ENCODE measurements around the gene NME4. TPM values are rescaled to one million over a fixed set of nuclear protein-coding genes. Genes with fewer than 3 reads are reported as not detected.

The NME4 gene
- total RNA-seq, 4 donors from 2014 or later, result 31.7 to 65.0 (median 59.7) TPM

DNA sequence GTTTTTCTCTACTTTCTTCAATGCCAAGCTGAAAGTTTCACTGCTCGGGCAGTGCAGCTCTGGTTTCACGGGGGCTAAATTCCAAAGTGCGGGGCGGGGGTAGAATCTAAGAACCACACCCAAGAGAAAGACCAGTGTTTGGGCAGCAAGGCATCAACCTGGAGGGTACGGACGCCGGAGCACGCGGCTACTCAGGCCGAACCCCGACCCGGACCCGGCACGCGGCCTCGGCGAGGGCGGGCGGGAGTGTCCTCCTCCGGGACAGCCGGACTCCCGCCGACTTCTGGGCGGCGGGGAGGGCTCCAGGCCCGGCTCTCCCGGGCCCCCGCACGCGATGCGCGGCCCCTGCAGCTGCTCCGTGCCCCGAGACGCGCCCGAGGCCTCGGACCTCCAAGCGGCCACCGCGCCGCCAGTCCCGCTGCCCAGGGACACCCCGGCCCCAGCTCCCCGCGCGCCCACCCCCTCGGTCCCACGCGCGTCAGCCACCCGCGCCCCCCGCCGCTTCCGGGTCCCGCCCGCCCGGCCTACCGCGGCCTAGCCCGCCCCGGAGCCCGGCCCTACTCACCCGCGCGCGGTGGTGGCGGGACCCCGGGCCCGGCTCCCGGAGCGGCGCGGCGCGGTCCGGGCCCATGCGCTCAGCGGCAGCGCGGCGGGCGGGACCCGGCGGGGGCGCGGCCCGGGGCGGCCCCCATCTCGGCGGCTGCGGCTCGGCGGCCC lies 45.0 kb upstream of the NME4 start:
- 4 to 10% methylated on average over 4 to 5 of the region's 95 CpGs for WGBS, 2 donors
- intact Hi-C loops (cut with DNase I), result loop anchor here (5.0 kb wide), 1 partner anchor 120 kb away; the partner anchor contains the start of gene FAM234A
- H3K4me1 ChIP-seq, result peaks cover 20 to 28% of the 10 kb centered on the region in 2 donors
- no peak overlapping the region for H3K27ac ChIP-seq
- peak; percentile 16 to 42 for DNase-seq
- no peaks in the 10 kb centered on the region for H3K27me3 ChIP-seq
- H3K36me3 ChIP-seq, result no peaks in the 10 kb centered on the region
- H3K9me3 ChIP-seq, result no peaks in the 10 kb centered on the region
- TF ChIP-seq, protein P1, sequence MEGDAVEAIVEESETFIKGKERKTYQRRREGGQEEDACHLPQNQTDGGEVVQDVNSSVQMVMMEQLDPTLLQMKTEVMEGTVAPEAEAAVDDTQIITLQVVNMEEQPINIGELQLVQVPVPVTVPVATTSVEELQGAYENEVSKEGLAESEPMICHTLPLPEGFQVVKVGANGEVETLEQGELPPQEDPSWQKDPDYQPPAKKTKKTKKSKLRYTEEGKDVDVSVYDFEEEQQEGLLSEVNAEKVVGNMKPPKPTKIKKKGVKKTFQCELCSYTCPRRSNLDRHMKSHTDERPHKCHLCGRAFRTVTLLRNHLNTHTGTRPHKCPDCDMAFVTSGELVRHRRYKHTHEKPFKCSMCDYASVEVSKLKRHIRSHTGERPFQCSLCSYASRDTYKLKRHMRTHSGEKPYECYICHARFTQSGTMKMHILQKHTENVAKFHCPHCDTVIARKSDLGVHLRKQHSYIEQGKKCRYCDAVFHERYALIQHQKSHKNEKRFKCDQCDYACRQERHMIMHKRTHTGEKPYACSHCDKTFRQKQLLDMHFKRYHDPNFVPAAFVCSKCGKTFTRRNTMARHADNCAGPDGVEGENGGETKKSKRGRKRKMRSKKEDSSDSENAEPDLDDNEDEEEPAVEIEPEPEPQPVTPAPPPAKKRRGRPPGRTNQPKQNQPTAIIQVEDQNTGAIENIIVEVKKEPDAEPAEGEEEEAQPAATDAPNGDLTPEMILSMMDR (IDR thresholded peaks at IDR 0.05), result no peak
- H3K4me3 ChIP-seq (replicated peaks in 1 of 3), result peak overlapping the region in 2 of 3 donors; percentile 33 to 47

DNA sequence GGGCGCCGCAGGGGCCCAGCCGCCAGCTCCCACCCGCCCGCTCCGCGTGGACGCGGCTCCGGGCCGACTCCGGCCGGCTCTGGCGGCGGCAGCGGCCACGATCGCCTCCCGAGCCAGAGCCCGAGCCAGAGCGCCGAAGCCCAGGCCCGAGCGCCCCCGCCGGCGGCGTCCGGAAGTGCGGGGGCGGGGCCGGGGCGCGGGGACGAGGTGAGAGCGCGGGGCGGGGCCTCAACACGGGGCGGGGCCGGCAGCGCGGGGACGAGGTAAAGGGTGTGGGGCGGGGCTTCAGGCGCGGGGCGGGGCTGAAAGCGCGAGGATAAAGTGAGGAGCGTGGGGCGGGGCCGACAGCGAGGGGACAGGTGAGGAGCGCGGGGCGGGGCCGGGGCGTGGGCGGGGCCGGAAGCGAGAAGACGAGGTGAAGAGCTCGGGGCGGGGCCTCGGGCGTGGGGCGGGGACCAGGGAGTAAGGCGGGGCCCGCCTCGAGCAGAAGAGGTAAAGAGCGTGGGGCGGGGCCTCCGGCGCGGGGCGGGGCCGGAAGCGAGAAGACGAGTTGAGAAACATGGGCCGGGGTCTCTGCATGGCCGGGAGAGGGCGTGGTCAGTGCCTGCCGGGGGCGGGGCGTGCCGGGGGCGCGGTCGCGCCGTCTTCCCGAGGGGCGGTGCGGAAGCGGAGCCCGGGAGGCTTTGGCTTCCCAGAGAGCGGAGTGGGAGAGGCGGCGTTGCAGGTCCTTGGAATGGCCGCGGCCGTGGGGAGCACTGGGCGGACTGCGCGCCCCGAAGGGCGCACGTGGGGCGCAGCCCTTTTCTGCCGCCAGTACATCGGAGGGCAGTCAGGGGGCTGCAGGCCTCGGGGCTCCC lies 44.2 kb upstream of the NME4 start, which contains the start of gene AXIN1:
TSS of gene AXIN1 (minus strand) at position 177 of the 857 bp plus-strand sequence. CDS start 5,698 bp downstream, outside the sequence.
- peak within 1 kb of the TSS in 2 of 3 donors; percentile 33 to 47 for H3K4me3 ChIP-seq (replicated peaks in 1 of 3)
- intact Hi-C loops (cut with DNase I), result loop anchor here (5.0 kb wide), 1 partner anchor 120 kb away; the partner anchor contains the start of gene FAM234A
- no peaks in the 10 kb centered on the region for H3K36me3 ChIP-seq
- H3K4me1 ChIP-seq, result peaks cover 20 to 28% of the 10 kb centered on the region in 2 donors
- peak; percentile 26 to 66 for TF ChIP-seq POLR2A (IDR thresholded peaks at IDR 0.05)
- TF ChIP-seq, protein P1 (IDR thresholded peaks at IDR 0.05), result peak in 4 of 6 experiments; percentile 31 to 83 (median 52)
- H3K9me3 ChIP-seq, result no peaks in the 10 kb centered on the region
- peak; percentile 100 for DNase-seq
- H3K27ac ChIP-seq, result peak within 1 kb of the TSS in 2 of 3 donors; percentile 33 to 44
- WGBS, 2 donors, result 1 to 3% methylated on average over 15 to 38 of the region's 113 CpGs
- no peaks in the 10 kb centered on the region for H3K27me3 ChIP-seq

DNA sequence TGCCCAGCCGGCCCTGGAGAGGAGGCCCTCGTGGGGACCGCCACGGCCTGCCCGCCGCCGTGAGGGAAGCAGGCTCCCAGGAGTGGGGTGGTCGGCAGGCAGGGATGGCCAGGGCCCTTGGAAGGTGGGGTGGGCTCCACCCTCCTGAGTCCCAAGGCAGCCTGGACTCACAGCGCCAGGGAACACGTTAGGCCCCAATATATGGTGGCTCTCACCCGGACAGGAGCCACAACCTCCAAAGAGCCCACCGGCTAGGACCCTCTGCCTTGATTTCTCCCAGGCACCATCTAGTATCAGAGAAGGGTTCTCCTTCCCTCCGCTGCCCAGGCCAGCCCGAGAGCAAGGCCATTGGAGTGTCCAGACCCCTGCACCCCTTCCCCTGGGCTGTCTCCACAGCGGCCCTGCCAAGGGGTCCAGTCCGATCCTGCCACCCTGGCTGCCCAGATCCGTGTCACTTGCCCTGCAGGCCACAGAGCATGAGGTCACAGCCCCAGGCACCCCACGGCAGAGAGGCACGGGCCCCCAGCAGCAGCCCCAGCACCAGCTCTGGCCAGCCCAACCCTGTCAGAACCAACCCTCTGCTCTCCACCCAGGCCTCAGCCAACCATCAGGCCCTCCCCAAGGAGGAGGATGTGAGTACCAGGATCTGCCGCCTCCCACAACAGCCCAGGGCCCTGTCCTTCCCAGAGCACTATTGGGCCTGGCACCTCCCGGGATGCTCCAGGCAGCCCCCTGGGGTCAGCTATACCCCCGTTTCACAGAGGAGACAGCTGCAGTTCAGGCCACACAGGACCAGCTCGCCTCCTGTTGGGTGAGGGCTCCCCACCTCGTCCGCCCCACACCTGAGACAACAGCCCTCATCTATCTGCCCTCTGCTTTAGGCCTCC lies 43.4 kb upstream of the NME4 start:
- TF ChIP-seq POLR2A (IDR thresholded peaks at IDR 0.05), result no peak
- TF ChIP-seq, protein P1 (IDR thresholded peaks at IDR 0.05), result no peak
- peaks cover 18 to 25% of the 10 kb centered on the region in 2 donors for H3K4me1 ChIP-seq
- H3K27me3 ChIP-seq, result no peaks in the 10 kb centered on the region
- no peaks in the 10 kb centered on the region for H3K9me3 ChIP-seq
- peak overlapping the region in 2 of 3 donors; percentile 33 to 44 for H3K27ac ChIP-seq
- no peak for DNase-seq
- peak overlapping the region in 1 of 3 donors; percentile 41 for H3K4me3 ChIP-seq (replicated peaks in 1 of 3)
- no peaks in the 10 kb centered on the region for H3K36me3 ChIP-seq
- 87 to 97% methylated on average over 10 of the region's 25 CpGs for WGBS, 2 donors
- intact Hi-C loops (cut with DNase I), result loop anchor here (5.0 kb wide), 1 partner anchor 121 kb away; the partner anchor contains the start of gene FAM234A

DNA sequence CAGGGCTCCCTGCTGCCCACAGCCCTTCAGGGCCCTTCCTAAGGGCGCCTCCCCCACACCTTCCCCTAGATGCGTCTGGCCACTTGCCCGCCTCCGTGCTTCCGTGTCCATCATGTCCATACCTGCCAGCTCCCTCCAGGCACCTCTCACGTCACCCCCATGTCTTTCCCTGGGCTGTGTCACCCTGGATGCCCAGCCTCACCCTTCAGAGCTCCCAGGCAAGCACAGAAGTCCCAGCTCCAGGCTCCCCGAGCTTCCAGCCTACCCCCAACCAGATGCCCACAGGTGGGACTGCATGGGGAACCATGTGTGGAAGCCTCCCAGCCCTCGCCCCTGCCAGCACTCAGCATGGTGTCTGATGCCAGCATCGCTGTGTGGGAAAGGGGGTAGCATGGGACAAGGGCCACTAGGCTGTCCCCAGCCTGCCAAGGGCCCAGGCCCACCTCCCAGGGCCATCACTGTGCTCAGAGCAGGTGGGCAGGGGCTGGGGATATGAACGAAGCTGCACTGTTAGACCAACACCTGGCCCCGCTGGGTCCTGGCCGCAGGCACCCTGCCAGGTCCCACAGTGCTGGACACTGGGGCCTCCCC lies 42.6 kb upstream of the NME4 start:
- no peak for DNase-seq

More for the DNA sequence above, 42.6 kb upstream of the NME4 start:
- Histone ChIP-seq H3K36me3 (no peaks in the 10 kb centered on the region), H3K9me3 (no peaks in the 10 kb centered on the region), H3K27ac (no peak overlapping the region), H3K4me3 (replicated peaks in 1 of 3) (no peak overlapping the region), H3K27me3 (no peaks in the 10 kb centered on the region), H3K4me1 (peaks cover 12 to 17% of the 10 kb centered on the region in 2 donors)
- 91 to 98% methylated on average over 9 to 12 of the region's 12 CpGs for WGBS, 2 donors
- intact Hi-C loops (cut with DNase I), result loop anchor here (5.0 kb wide), 1 partner anchor 122 kb away; the partner anchor contains the start of gene FAM234A
- no peak for TF ChIP-seq POLR2A (IDR thresholded peaks at IDR 0.05)
- TF ChIP-seq, protein P1 (IDR thresholded peaks at IDR 0.05), result no peak

All from thyroid gland (tissue), 4 donors.